Activated naive CD4-positive, alpha-beta T cell treated with Interleukin-2 at 50 U/mL for 16 hours (primary cell): ENCODE measurements around the gene FAT1.

ENCODE experiments used
- DNase-seq: peaks from one replicate; pipeline ENCODE4 v3.0.0-alpha.2; 2020

The FAT1 gene

GRCh38 chr4:186650401-186651180 is 73.1 kb downstream of the FAT1 start:
- DNase-seq, result no peak

GRCh38 chr4:186647821-186648220 is 75.8 kb downstream of the FAT1 start:
- DNase-seq, result no peak

DNA sequence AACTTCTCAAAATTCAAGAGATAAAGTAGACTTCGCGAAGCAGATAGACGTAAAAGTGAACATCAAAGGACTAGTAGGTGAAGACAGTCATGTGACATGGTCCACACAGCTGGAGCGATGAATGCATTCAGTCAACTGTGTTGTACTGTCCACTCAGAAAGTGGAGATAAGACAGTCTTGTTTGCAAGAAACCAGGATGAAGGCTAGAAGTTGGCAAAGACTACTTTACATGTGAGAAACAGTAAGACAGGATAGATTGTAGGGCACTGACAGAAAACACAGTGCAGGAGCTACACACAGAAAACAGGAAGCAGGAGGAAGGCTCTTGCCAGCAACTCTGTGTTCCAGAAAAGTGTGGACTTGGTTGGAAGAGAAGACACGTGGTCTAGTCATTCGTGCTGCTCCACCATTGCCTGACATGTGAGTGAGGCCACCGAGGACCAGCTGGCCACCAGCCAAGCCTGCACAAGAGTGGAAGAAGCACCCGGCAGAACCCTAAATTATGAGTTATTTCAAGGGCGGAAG is 78.9 kb downstream of the FAT1 start:
- no peak for DNase-seq

DNA sequence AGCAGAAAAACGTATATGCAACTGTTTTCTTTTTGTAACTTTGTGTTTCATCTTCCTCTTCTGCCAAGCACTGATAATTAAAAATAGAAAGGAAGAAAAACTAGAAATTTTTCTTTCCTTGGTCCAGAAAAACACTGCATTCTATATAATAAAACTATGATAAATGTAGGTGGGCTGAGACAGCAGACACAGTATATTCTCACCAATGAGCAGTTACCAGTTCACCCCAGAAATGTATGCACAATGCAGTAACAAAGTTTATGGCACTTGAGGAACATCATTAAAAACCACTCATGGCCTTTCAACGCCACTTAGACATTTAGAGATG is 79.4 kb downstream of the FAT1 start:
- no peak for DNase-seq

GRCh38 chr4:186643501-186644310 is 80.0 kb downstream of the FAT1 start:
- DNase-seq, result no peak

- no peak for DNase-seq
Measured at GRCh38 chr4:186642998-186643397, 80.7 kb downstream of the FAT1 start.

DNA sequence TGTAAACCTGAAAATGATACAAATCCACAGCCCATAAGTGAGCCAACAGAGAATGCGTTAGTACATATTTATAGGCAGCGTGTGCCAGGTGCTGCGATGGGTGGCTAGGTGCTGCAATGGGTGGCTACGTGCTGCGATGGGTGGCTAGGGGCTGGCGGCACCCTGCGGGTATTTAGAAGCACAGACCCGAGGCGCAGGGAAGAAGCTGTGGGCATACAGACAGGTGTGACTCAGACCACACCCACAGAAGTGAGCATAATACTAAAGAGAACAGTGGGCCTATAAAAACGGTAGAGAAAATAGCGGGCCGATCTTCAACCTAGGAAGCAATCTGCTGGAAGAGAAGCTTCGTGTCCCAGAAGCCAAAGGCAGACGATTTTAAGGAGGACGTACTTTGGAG is 81.1 kb downstream of the FAT1 start:
- no peak for DNase-seq

- DNase-seq, result no peak
Measured at GRCh38 chr4:186634591-186635128, 89.0 kb downstream of the FAT1 start.

DNA sequence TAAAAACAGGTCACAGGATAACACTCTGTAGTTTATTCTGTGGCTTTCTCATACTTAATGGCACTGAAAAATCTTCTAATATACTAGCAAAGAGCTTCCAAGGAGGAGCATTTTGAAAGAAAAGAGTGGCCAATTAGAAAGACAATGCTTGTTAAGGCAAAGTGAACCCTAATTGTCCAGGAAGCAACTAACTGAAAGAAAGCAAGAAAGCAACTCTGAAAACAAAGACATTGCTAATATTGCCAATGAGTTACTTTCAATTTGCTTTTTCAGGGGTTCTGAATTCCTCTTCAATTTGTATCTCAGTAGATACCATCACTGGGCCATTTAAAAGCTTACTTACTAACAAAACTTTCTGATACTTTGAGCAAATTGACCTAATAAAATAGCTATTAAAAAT is 89.8 kb downstream of the FAT1 start:
- DNase-seq, result no peak

GRCh38 chr4:186630128-186630527 is 93.5 kb downstream of the FAT1 start:
- no peak for DNase-seq

DNA sequence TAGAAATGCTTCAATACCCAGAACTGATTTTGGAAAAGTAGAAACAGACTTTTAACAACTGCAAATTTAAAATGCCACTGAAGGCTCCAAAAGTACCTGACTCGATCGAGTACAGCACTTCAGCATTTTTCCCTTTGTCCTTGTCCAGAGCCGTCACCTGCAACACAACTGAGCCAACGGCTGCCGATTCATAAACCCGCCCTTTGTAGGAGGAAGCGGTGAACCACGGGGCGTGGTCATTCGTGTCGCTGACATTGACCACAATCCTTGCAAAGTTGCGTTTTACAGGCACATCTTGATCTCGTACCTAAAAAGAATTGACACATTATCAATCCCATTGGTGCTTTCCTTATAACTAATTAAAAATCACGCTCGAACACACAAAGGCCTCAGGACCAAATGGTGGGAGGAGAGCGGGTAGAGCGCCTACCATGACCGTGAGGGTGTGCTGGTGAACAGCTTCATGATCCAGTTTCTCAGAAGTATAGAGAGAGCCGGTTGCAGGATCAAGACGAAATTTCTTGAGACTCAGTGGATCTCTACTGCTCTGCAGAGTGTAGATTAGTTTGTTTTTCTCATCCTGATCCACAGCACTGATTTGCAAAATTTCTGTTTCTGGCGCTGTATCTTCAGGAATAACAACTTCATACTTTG is 95.5 kb downstream of the FAT1 start:
- DNase-seq, result no peak

DNA sequence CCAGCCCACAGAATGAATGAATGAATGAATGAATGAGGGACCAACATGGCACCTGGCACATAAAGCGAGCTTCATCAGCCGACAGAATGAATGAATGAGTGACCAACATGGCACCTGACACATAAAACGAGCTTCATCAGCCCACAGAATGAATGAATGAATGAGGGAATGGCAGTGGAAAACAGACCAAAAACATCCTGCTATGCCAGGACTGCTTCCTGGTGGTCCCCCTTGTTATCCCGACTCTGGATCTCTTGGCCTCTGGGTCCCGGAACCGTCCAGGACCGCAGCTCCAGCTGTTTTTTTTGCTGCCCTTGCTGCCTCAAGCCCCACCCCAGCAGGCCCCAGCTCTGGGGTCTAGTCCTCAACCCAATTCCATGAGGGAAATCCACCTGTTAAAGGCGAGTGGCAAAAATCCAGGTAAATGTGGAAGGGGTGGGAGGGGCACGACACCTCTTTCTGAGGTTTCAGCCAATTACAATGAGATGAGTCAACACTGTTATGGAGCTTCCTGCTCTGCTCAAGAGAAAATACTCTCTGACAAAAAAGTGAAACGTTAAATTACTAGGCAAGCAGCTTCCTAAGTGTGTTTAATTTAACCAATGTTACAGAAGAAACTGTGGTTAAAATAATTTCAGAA is 96.3 kb downstream of the FAT1 start:
- no peak for DNase-seq

DNA sequence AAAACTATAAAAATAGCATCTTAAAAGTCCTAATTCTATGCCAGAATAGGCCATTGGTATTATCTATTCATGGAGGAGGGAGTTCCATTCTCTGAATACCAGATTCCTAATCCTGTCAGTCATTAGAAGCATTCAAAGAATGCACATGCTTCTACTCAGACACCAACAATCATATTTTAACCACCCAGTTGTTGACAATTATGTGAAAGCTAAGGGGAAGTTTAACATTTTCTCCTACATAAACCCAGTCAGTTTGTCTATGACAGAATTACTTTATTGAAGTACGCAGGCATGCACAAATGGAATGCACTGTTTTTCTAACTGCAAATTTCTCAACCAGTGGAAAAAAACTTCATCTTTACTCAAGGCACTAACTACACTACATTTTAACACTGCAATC is 98.7 kb downstream of the FAT1 start:
- DNase-seq, result no peak

DNA sequence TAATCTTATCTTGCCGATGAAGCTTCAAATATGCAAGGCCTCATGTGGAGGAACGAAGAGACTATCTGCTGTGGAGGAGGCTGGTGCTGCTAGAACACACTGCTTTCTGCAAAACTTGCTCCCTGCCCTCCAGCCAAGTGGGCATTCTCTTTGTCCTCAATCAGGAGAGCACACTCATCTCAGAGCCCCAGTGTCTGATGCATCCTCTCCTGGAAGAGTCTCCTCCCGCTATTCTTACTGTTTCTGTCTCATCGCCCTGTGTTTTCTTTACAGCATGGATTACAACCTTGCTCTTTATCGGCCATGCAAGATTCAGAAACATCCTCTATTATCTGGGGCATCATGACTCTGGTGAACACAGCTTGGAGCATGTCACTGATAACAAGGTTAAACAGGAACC is 100.1 kb downstream of the FAT1 start:
- DNase-seq, result no peak

DNA sequence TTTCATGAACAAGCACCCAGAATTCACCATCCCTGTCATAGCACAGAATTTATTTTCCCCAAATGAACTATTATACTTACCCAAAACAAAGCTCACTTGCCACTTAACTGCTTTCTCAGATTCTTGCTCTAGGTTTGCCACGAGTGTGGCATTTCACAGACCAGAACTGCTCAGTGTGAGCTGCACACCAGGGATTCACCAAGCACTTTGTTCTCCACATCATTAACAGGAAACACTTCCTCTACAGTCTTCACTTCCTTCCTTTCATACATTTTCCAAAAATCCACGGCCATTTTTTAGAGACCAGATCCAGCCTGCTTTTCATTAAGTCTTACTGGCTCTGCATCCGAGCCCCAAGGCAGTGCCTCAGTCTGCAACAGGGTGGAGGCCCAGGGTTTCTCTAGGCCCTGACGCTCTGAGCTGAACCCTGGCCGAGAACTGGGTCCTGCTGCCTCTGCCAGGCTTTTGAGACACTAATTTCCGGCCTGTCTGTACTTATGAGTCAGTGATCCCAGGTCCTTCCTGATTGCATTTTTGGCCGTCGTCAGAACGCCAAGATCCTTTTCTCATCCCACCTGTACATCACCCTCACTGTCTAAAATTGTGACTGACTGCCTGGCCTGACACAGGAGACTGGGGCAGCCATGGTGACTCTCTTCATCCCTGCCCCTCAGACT is 100.7 kb downstream of the FAT1 start:
- no peak for DNase-seq

DNA sequence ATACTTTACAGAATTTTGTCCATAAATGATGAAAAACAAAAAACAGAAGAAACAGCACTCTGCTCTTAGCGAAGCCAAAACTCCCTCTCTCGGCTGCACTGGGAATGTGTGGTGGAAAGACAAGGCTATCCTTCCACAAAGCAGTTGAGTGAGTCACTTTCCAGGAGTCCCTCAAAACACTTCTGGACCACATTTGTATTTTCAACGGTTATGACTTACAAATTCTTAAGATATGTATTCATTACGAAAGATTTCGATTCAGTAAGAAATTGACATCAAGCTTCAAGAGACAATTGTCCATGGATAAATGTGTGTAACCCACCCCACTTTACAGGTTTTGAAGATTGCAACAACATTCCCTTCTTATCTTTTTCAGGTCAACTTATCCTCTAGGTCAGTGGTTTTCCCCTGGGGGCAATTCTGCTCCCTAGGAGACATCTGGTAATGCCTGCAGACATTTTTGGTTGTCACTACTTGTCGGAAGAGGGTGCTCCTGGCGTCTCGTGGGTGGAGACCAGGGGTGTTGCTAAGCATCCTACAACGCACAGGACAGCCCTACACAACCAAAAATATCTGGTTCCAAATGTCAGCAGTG is 101.6 kb downstream of the FAT1 start:
- DNase-seq, result no peak

- DNase-seq, result no peak
Measured at GRCh38 chr4:186619088-186619487, 104.6 kb downstream of the FAT1 start.

DNA sequence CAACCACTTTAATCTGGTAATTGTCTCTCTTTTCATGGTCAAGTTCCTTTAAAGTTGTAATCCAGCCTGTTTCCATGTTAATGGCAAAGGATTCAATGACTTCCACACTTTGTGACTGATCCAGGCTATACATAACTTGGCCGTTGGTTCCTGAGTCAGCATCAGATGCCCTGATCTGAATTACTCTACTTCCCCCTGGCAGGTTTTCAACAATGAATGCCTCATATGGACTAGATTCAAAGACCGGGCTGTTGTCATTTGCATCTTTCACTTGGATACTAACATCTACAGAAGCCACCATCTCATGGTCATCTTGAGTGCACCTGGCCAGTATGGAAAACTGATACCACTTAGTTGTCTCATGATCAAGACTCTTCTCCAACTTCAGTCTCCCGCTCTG is 105.7 kb downstream of the FAT1 start:
- DNase-seq, result no peak

GRCh38 chr4:186607490-186607889 is 116.2 kb downstream of the FAT1 start:
- no peak for DNase-seq

- no peak for DNase-seq
Measured at GRCh38 chr4:186606591-186606992, 117.1 kb downstream of the FAT1 start.

DNA sequence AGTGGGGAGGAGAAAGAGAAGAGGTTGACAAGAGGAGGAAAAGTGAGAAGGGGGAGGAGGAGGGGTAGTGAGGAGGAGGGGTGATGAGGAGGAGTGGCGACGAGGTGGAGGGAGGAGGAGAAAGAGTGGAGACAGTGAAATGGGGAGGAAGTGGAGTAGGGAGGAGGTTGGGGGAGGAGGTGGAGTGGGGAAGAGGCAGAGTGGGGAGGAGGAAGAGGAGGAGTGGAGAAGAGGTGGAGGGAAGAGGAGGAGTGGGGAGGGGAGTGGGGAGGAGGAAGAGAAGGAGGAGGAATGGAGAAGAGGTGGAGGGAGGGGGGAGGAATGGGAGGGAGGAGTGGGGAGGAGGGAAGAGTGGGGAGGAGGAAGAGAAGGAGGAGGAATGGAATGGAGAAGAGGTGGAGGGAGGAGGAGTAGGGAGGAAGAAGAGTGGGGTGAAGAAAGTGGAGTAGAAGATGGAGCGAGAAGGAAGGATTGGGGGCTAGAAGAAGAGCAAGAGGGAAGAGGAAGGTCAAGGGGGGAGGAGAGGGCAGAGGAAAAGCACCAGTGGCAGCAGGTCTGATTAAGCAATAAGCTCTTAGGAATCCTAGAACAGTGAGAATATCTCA is 118.3 kb downstream of the FAT1 start:
- no peak for DNase-seq
